NCI-H69 (cell line): ENCODE measurements around the gene FGD1.

Experiments used
- DNase-seq: peaks from one replicate; lab custom pipeline; 2025; lab: John Stamatoyannopoulos, UW

The FGD1 gene

DNA sequence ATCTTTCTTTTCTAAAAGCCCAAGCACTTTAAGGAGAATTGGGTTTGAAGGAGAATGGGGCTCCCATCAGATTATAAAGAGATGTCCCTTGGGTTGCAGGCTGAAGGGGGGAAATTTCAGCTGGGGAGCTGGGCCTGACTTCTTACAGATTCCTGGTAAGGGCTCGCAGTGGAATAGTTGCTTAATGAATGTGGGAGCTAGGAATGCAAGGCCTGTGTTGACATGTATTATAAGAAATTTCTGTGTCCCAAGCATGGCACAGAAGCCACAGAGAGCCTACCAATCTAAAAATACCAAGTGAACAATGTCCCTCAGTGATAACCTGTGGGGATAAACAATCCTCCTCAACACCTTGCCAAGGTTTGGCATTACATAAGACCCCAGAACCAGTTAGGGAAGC, 98.9 kb downstream of the FGD1 start:
- DNase-seq, result no peak
